Stimulated activated CD4-positive, alpha-beta T cell treated with anti-CD3 and anti-CD28 coated beads, Interleukin-15, amount 100 ng/mL, for 48 hours (primary cell): ENCODE measurements around the gene GNG11.
"Not testable (repeated sequence)": the region's sequence is repeated elsewhere in the genome, so short reads cannot be mapped to it uniquely, and the experiment has no call there.

Experiments used
- DNase-seq, 2 donors: peaks; one replicate each; pipeline ENCODE4 v3.0.0-alpha.2; 2020; ENCODE audit warnings: low read depth in 2 of 2

GNG11 gene

DNA sequence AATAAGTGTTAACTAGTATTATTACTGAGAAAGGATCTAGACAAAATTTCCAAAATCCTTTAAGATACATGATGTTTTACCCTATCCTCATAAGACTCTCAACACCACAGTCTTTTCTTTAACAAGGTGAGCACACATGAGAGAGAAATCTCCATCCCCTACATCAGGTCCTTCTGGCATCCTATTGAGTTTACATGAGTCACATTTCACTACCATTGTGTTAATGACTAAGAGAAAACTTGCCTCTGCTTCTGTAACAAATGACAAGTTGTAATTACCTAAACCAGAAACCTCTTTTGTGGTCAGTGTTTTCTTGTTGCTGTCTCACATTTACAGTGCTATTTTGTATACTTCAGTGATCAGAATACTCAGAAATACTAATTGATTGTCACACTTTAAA is 9.9 kb upstream of the GNG11 start:
- DNase-seq = not testable (repeated sequence)

DNA sequence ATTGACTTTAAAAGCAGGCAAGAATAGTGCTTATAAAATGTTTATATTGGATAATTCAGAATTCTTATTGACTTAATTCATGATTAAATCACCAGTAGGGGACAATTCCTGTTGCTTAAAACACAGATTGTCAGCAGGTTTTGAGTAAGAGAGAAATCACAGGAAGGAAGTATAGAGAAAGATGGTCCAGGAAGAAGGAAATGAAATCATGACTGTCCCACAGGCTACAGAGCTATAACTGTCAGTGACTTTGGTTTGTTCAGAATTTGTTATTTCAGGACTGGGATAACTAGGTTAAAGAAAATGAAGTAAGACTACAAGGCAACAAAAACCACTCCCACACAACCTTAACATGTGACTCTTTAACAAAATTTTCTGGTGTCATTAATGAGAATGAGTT is 8.3 kb upstream of the GNG11 start:
- no peak for DNase-seq

DNA sequence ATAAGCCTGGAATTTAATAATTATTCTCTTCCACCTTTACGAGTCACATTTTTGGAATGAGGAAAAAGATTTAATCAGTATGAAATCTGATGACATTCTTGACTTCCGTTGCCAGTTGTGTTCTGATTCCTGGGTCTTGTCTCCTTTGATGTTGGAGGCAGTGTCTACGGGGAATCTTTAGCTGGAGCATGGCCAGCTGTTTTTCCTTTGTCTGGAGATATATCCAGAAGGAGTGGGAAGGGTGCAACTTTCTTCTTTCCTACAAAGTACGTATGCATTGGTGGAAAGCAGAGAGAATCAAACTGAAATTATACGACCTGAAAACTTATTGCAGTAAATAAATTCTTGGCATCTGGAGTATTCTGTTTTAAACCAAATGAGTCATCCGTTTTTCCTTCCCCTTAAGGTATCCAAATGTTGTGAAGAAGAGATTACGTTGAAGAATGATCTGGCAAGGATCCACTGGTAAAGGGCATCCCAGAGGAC is 6.9 kb upstream of the GNG11 start:
- no peak for DNase-seq

DNA sequence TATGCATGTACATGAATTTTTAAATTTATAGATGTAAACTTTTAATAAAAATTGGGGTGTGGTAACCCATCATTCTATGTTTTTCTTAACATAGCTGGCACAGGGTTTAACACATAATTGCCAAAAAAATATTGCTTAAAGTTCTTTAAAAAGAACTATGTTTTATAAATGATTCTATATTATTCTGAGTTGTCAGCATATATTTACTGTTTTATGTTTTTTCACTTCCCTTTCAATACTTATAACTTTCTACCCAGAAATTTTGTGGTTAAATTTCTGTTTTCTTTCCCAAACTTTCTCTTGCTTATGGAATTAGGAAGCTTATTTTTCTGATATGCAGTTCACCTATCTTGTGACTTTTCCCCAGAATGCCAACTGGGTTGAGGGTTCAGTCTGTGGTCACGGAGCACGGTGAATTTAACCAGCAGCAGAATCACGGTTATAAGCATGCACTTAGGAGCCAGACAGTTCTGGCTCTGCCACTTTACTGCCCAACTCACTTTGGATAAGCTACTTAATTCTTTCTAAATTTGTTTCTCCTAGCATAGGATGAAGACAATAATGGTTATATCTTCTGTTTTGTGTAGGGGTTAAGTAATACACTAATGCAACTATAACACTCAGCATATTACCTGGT is 6.2 kb upstream of the GNG11 start:
- not testable (repeated sequence) for DNase-seq

DNA sequence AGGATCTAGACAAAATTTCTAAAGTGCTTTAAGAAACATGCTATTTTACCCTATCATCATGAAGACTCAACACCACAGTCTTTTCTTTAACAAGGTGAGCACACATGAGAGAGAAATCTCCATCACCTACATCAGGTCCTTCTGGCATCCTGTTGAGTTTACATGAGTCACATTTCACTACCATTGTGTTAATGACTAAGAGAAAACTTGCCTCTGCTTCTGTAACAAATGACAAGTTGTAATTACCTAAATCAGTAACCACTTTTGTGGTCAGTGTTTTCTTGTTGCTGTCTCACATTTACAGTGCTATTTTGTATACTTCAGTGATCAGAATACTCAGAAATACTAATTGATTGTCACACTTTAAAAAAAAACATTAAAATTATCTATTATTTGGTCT is 5.6 kb upstream of the GNG11 start:
- not testable (repeated sequence) for DNase-seq

DNA sequence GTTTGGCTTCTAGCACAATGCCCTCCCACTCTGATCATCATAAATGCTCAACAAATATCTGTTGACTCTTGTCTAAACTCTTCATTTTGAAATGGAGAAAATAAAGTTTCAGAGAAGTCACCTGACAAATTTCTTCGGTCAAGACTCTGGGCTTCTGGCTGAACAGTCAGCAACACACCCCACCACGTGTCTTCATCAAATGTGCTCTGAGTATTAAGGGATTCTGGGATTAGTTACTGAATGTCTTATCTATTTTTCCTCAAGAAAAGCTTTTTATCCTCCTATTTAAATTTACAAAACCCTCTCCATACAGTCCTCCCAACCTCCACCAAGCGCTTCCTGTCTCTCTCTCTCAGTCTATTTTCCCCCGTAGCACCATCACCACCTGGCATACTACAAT is 5.2 kb upstream of the GNG11 start:
- DNase-seq = not testable (repeated sequence)

DNA sequence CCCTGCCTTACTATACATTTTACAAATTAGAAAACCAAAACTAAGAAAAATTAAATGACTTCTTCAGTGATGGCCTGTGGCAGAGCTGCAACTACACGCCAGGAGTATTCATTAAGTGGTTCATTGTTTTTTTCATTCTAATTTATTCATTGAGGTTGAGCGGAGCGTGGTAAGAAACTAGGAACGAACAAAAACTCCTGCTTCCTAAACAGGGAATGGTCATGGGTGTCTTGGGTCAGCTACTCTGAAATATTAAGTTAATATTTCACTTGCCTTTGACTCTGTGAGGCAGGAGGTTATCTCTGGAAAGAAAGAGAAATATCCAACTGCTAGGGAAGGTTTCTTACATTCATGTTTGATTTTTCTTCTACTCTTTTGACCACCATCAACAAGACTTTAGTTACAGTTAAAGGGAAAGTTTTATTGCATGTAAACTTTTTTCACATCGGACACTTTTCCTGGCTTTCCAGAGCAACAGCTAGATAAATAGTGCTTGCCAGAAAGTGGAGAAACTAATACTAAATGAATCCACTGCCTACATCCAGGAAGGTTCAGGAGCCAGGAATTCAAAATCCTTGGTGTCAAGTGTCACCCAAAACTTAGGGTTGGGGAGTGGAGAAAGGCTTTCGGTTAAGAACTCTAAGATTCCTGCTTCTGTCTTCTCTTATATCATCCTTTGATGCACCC is 896 bp upstream of the GNG11 start:
- DNase-seq = no peak

DNA sequence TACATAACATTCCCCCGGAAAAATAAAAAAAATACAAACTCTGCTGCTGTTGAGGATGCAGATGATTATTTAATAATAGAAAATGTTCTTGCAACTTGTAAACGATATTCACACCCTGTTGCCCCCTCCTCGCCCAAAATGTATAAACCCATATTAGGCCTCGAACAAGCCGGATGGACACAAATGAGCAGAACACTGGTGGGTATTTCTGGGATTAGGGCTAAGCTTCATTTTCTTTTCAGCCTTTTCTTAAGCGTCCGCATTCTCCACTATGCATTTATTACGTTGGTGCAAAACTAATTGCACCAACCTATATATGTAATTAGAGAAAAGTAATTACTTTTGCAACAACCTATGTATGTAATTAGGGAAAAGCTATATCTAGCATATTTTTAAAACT is 349 bp upstream of the GNG11 start:
- no peak for DNase-seq

DNA sequence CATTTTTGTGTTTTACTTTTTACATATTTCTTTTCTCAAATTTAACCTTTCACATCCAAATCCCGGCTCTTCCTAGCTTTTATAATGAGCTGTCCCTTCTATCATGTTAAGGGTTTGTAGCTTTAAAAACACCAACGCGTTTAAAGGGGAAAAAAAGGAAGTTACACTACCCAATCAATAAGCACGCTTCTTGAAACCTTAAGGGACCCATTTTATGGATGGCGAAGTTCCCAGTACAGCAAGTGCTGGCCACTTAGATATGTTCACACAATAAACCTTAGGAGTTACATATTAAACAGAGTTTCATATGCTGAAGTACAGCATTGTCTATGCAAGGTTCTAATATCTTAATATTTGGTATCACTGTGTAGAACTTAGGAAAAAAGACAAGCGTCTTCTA is 1.8 kb downstream of the GNG11 start:
- no peak for DNase-seq

DNA sequence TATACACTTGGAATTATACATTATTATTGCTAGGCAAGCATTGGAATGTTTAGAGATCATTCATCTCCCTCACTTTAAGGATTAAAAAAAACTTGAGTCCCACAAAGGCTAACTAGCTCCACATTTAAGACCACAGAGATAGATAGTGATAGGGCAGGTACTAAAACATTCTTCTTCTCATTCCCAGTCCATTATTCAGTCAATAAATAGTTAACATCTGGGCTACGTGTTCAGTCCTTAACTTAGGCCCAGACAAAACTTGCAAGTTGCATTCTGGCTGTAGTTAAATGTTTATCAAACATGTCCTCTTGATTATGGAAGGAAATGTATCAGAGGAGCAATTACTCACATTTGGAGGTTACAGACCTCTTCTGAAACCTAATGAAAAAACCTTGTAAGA is 2.4 kb downstream of the GNG11 start:
- DNase-seq = no peak

DNA sequence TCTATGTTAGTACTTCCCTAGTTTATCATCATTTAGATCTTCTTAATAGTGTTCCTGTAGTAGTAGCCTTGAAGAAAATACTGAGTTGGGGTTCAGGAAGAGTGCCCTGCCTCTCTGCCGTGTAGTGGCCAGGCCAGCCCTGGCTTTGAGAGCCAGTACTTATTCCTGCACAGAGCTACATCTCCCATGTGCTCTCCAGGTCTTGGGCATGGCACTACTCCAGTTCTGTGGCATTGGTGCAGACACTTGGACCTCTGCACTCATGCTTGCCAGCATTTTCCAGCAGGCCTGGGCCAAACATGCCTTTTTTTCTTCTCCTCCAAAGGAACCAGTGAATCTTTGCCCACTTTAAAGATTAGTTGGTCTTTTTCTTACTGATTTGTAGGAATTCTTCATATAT is 5.3 kb downstream of the GNG11 start:
- no peak for DNase-seq

DNA sequence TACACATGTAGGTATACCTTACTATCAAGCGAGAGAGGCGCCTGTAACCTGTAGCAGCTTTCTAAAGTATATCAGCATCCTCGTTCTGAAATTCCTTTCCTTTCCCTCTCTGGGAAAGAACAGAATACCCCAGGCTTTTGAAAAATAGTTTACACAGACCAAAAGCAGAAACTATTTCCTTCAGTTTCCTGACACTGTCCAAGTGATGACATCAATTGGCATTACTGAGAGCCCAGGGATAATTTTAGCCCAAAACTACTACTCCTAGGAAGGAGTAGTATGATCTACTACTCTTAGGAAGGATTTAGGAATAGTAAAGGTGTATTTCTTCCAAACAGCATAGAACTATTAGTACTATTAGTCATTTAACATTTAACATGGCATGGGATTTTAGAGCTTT is 6.0 kb downstream of the GNG11 start:
- no peak for DNase-seq

DNA sequence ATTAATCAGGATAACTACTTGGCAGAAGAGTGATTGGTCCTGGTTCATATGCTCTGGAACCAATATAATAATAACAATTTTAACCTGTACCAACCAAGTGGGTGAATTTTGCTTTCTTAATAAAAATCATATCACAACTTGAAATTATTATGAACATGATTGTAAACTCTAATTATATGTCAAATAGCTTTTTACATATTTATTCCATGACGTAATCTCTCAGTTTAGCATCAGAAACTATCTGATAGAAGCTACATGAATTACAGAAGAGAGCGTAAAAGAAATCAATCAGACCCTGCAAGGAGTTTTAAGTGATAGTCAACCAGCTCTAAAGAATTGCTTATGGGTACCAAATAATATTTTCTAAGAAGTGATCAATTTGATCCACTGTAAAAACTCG is 10.1 kb downstream of the GNG11 start:
- no peak for DNase-seq

DNA sequence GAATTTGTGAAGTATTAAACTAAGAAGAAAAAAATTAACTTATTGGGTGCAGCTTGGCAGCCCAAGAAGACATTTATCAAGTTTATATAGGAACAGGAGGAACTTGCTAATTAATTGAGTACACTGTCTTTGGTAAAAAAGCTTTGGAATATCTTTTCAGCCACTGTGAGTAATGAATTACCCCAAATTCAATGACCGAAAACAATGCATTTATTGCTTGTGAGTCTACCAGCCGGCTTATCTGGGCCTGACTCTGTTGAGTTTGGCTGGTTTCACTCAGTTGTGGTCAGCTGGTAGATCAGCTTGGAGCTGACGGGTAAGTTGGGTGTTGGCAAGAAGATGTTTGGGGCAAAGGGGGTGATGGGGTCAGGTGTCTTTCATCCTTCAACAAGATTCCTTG is 11.6 kb downstream of the GNG11 start:
- no peak for DNase-seq

DNA sequence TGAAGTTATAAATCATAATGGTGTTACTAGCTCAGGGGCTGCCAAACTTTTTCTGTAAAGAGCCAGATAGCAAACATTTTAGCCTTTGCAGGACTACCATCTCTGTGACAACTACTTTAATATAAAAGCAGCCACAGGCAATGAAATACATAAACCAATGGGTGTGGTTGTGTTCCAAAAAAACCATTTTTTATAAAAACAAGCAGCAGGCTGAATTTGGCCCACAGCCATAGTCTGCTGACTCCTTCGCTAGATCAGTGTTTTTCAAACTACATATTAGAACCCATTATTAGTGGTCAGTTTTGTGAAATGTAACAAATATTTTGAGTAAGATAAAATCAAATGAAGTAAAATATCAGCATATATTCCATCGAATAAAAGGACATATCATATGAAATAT is 13.6 kb downstream of the GNG11 start:
- no peak for DNase-seq

DNA sequence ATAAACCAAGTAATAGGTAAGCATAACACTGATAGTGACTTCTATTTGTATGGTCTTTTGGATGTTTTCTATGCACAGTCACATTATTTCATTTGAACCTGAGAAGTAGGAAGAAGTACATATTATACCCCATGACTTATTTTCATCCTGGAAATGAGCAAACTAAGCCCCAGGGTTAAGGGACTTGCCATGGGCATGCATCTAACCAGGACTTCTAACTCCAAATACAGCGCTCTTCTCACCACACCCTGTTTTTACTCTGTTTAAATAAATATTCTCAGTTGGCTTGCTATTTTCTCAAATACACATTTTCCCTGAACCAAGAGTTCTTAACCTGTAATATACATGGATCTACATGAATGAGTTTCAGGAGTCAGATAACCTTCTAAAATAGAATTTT is 16.3 kb downstream of the GNG11 start:
- no peak for DNase-seq

DNA sequence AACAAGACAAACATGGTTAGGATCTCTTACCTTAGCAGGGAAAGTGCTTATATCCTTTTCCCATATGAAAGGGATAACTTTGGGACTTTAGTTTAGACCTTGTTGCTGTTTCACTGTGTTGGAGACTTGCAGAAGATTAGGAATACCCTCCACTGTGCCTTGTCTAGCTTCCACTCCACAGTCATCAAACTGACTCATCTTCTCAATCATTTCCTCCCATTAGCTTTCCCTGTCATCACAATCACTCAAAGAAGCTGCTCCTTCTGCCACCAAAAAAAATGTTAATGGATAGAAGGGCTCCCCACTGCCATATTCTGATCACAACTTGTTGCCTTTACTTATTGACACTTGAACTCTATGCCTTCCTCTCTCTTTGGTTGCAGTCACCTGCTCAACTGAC is 16.8 kb downstream of the GNG11 start:
- no peak for DNase-seq

DNA sequence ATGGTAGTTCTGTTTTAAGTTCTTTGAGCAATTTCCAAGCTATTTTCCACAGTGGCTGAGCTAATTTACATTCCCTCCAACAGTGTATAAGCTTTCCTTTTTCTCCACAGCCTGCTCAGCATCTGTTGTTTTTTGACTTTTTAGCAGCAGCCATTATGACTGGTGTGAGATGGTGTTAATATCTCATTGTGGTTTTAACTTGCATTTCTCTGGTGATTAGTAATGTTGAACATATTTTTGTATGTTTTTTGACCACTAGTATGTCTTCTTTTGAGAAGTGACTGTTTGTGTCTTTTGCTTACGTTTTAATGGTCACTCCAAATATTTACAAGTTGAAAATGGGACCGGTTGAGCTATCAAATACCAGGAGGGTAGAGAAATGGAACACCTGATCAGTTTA is 20.4 kb downstream of the GNG11 start:
- no peak for DNase-seq

DNA sequence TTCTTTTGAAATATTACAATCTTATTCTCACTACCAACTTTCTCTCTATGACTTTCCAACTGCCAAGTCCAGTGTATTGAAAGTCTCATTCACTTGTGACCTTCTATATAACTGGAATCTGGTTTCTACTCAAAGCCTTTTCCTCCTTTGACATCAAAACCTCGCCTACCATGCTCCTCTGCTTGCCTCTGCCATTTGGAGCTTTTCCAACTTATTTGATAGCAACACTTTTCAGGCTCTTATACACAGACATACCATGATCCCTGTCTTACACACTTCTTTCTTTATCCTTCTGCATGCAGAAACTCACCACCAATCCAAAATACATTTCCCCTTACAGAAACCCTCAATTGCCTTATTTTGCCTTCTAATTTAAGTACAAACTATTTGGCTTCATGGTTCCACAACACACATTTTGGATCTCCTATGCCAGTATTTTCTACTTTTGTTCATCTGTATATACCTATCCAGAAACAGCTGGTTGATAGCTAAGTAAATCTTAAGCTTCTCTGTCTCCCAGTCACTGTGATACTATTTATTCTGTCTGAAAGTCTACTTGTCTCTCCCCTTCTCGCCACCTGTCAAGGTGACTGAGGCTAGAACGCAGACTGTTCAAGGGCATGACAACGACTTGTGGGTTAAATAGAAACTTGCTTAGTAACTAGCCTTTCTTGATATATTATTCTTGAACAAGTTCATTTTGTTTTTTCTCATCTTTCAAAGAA is 22.4 kb downstream of the GNG11 start:
- no peak for DNase-seq

DNA sequence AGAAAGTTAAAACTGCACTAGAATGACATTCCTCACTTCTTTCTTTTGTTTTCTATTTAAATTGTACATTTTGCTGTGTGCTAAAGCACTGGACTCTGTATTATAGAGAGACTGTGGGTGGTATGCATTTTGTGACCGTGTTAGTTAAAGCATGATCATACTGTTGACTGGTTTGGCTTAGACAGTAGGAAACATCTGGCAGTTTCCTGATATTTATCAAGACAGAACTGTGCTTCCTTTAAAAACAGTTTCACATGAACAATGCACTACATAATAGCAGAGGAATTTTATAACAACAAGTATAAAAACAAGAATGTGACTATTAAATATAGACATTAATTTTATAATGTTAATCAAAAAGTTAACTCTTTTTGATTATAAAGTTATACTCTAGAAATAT is 23.1 kb downstream of the GNG11 start:
- no peak for DNase-seq

DNA sequence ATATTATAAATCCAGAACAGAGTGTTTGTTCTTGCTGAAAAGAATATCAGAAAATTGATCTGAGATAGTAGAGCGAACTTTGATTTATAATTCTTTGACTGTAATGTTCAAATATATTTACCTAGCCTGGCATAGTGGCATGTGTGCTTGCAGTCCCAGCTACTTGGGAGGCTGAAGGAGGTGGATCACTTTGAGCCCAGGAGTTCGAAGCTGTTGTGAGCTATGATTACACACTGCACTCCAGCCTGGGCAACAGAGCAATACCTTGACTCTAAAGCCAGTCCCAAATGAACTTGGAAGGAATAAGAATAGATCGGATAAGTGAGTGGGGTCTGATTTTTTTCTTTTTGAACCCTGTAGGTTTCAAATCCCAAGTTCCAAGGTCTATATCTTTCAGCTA is 23.5 kb downstream of the GNG11 start:
- no peak for DNase-seq

DNA sequence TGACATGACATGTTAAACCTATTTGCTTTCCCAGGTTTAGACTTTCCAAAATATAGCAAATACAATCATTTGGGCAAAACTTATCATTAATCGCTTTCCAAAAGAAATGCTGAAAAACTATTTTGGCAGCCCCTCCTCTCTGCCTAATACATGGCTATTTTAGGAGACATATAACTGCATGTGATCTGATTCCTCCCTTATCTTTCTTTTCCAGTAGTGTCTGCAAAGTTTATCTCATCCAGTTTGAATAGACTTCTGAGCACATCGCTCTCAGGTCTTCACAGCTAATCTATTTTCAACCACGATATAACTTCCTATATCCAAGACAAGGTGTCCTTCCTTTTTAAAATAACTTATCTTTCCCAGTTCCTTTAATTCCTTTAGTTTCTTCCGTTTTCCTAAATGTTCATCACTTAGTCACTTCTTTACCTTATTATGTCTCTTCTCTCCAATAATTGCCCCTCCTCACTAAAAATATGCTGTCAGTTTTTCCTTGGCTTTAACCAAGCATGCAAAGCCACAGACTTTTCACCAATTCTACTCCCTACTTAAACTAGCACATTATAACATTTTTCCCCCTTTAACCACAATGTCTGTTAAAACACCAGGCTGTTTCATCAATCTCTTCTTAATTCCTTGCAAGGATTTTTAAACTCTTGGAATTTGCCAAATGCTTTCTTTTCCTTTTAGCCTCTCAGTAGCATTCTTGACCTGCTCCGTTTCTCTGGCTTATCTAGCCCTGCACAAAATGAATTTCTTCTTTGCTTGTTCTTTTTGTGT is 24.4 kb downstream of the GNG11 start:
- DNase-seq = no peak
